NT2/D1 (cell line): Measurements from ENCODE around the gene DRICH1.
"Not testable (repeated sequence)": the region's sequence is repeated elsewhere in the genome, so short reads cannot be mapped to it uniquely, and the experiment has no call there.

Experiments used
- DNase-seq: peaks from one replicate; pipeline ENCODE4 v3.0.0-alpha.2; 2011; ENCODE audit warnings: low read depth, low spot score
- H3K27me3 ChIP-seq: 2 replicates; pipeline ENCODE4 v1.6.0; 2011; ENCODE audit warnings: mild to moderate bottlenecking; ENCODE audit not compliant: insufficient read length, insufficient read depth
- H3K36me3 ChIP-seq: 2 replicates; pipeline ENCODE4 v1.6.1; 2011; ENCODE audit warnings: mild to moderate bottlenecking, low read length, mixed read lengths; ENCODE audit not compliant: insufficient read depth, insufficient read length
- H3K4me1 ChIP-seq: 2 replicates; pipeline ENCODE4 v1.5.1; 2011; ENCODE audit not compliant: insufficient read depth, insufficient read length
- H3K4me3 ChIP-seq: 2 replicates; pipeline ENCODE4 v1.5.1; 2011; ENCODE audit warnings: low read depth; ENCODE audit not compliant: insufficient read length
- H3K9ac ChIP-seq: 2 replicates; pipeline ENCODE4 v1.6.0; 2011; ENCODE audit warnings: low read depth; ENCODE audit not compliant: insufficient read length
- H3K9me3 ChIP-seq: 2 replicates; pipeline ENCODE4 v1.5.1; 2011; ENCODE audit warnings: mild to moderate bottlenecking, low read length; ENCODE audit not compliant: insufficient read depth
- SUZ12 ChIP-seq: IDR thresholded peaks from 2 replicates; pipeline ENCODE4 v1.6.1; 2011; ENCODE audit not compliant: insufficient read length, insufficient read depth; ENCODE audit errors: extremely low read depth
- YY1 ChIP-seq: IDR thresholded peaks from 2 replicates; pipeline ENCODE4 v1.6.1; 2011; ENCODE audit not compliant: insufficient read length, insufficient read depth
- ZNF274 ChIP-seq: IDR thresholded peaks from 2 replicates; pipeline ENCODE4 v1.6.1; 2011; ENCODE audit warnings: mild to moderate bottlenecking, low read depth, low read length

The DRICH1 gene

DNA sequence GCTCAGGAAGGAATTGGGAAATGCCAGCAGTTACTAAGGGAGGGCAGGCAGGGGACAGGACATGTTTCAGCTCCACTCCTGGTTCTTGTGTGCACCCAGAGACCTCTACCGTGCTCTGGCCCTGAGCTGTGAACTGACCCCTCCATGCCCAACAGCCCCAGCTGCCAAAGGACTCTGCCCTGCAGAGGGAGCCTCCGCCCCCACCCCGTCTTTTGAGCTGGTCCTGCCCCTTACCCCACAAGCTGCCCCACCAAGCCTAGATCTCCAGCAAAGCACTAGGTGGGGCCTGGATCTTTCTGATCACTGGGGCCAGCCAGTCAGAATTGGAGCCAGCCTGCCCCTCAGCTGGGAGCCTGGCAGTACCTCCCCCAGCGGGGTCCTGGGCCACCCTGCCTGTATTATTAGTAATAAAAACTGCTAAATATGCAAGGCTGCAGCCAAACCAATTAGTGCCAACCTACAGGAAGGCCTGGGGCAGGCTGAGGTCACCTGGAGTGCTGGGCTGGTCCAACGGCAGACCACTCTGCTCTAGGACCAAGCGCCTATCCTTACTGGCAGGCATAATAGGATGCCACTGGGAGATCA is 23.9 kb upstream of the DRICH1 start:
- Histone ChIP-seq H3K4me3 (no peak overlapping the region), H3K9ac (no peak overlapping the region), H3K27me3 (no peaks in the 10 kb centered on the region), H3K9me3 (no peaks in the 10 kb centered on the region), H3K36me3 (peaks cover 8% of the 10 kb centered on the region), H3K4me1 (peaks cover 2% of the 10 kb centered on the region)
- no peak for TF ChIP-seq ZNF274
- TF ChIP-seq SUZ12 = no peak
- DNase-seq = no peak

- no peaks in the 10 kb centered on the region for H3K27me3 ChIP-seq
- no peaks in the 10 kb centered on the region for H3K9me3 ChIP-seq
- H3K4me3 ChIP-seq = no peak overlapping the region
- H3K36me3 ChIP-seq = peaks cover 4% of the 10 kb centered on the region
- DNase-seq = no peak
- H3K9ac ChIP-seq = no peak overlapping the region
- no peaks in the 10 kb centered on the region for H3K4me1 ChIP-seq
- TF ChIP-seq ZNF274 (no peak), SUZ12 (no peak), YY1 (no peak)
Observed at GRCh38 chr22:23652711-23653110, 20.6 kb upstream of the DRICH1 start.

DNA sequence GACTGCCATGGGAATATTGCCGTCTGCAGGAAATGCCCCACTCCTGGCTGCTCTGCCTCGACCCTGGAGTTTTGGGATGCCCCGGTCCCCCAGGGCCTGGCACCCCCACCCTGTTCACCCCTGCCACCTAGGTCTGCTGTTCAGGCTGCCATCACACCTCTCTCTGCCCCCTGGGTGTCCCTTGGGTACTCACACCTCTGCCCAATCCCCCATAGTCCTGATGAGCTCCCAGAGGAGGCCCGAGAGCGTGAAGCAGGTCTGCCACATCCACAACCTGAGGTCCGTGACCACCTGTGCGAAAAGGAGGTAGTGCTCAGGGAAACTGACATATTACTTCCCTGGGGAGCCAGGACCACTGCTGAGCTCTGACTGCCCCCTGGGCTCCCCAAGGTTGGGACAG is 20.2 kb upstream of the DRICH1 start:
- Histone ChIP-seq H3K4me3 (no peak overlapping the region), H3K36me3 (peaks cover 4% of the 10 kb centered on the region), H3K9ac (no peak overlapping the region), H3K27me3 (no peaks in the 10 kb centered on the region), H3K4me1 (no peaks in the 10 kb centered on the region), H3K9me3 (no peaks in the 10 kb centered on the region)
- DNase-seq = no peak
- TF ChIP-seq SUZ12 (no peak), ZNF274 (no peak), YY1 (no peak)

DNA sequence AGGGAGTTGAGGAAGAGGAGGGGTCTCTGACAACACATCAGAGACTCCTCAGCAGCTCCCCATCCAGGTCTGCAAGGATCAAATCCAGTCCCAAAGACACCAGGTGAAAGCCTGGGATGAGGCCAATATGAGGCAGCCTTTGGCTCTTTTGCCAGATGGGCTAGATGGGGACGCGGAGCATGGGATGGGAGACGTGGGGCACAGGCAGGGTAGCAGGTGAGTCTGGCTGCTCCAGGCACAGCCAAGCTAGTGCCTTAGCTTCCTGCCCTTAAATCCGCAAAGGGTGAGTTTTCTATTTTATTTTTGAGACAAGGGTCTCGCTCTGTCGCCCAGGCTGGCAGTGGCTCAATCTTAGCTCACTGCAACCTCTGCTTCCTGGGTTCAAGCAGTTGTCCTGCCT is 19.6 kb upstream of the DRICH1 start:
- no peaks in the 10 kb centered on the region for H3K4me1 ChIP-seq
- no peak overlapping the region for H3K4me3 ChIP-seq
- H3K27me3 ChIP-seq = no peaks in the 10 kb centered on the region
- DNase-seq = no peak
- peaks cover 4% of the 10 kb centered on the region for H3K36me3 ChIP-seq
- H3K9ac ChIP-seq = no peak overlapping the region
- H3K9me3 ChIP-seq = no peaks in the 10 kb centered on the region
- TF ChIP-seq SUZ12 (no peak), YY1 (no peak), ZNF274 (no peak)

GRCh38 chr22:23649071-23649501 is 17.0 kb upstream of the DRICH1 start:
- no peaks in the 10 kb centered on the region for H3K9me3 ChIP-seq
- H3K27me3 ChIP-seq = no peaks in the 10 kb centered on the region
- peaks cover 4% of the 10 kb centered on the region for H3K36me3 ChIP-seq
- H3K4me3 ChIP-seq = no peak overlapping the region
- H3K9ac ChIP-seq = no peak overlapping the region
- no peak for DNase-seq
- H3K4me1 ChIP-seq = no peaks in the 10 kb centered on the region
- no peak for TF ChIP-seq YY1
- TF ChIP-seq ZNF274 = no peak
- TF ChIP-seq SUZ12 = no peak

GRCh38 chr22:23646526-23646925 is 14.4 kb upstream of the DRICH1 start:
- H3K4me3 ChIP-seq, H3K4me1 ChIP-seq, H3K27me3 ChIP-seq, H3K9ac ChIP-seq, H3K36me3 ChIP-seq, DNase-seq, H3K9me3 ChIP-seq: not testable (repeated sequence)

GRCh38 chr22:23640206-23640605 is 8.1 kb upstream of the DRICH1 start:
- DNase-seq = not testable (repeated sequence)

DNA sequence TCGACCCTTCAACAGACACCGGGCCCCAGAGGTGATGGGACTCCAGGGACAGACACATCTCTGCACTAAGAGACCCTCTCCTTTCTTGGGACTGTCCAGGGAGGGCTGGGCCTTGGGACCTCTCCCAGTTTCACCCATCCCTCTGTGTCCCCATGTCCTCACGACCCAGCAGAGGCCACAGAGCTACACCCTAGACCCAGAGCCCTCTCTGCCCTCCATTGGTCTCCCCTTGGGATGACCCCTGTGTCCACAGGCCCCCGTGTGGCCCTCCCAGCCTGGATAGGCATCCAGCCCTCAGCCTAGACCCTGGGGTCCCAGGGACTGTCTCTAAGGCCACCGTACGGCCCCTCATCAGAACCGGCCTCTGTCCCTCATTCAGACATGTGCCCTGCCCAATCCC is 7.5 kb upstream of the DRICH1 start:
- TF ChIP-seq SUZ12 (no peak), ZNF274 (no peak)
- Histone ChIP-seq H3K4me1 (no peaks in the 10 kb centered on the region), H3K4me3 (no peak overlapping the region), H3K36me3 (no peaks in the 10 kb centered on the region), H3K27me3 (no peaks in the 10 kb centered on the region), H3K9me3 (no peaks in the 10 kb centered on the region), H3K9ac (no peak overlapping the region)
- no peak for DNase-seq

More at GRCh38 chr22:23640206-23640605, 8.1 kb upstream of the DRICH1 start:
- not testable (repeated sequence) for H3K27me3 ChIP-seq, H3K4me1 ChIP-seq, H3K9me3 ChIP-seq, H3K9ac ChIP-seq, H3K36me3 ChIP-seq, H3K4me3 ChIP-seq
